ENCODE data around the gene MAP3K2.

DNA sequence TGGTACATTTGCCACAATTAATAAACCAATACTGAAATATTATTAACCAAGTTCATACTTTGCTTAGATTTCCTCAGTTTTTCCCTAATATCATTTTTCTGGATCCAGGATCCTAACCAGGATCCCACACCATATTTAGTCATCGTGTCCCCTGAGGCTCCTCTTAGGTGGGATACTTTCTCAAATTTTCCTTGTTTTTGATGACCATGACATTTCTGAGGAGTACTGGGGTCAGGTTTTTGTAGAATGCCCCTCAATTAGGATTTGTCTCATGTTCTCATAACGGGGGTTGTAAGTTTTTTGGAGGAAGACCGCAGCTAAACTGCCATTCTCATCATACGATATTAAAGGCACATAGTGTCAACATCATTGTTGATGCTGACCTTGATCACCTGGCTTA, 78.3 kb downstream of the MAP3K2 start:
- TF ChIP-seq EZH2 (IDR thresholded peaks at IDR 0.05; ENCODE audit: insufficient read depth, poor library complexity, severe bottlenecking), result no peak
- no peak for TF ChIP-seq EZH2phosphoT487 (IDR thresholded peaks at IDR 0.05; ENCODE audit: insufficient read depth, low read depth)

All from GM23248 (cell line).